AG08395 (cell line): ENCODE measurements around the gene EDAR.

ENCODE experiments used
- DNase-seq: peaks from one replicate; pipeline ENCODE4 v3.0.0; 2012; ENCODE audit warnings: mixed read lengths, low spot score

Gene EDAR

GRCh38 chr2:108988796-108989713, at the start of gene EDAR:
EDAR (minus strand) TSS chr2:108989220; CDS start chr2:108931014, 58,206 bp downstream.
- DNase-seq = no peak

GRCh38 chr2:109033171-109033570, 44.2 kb upstream of the EDAR start:
- no peak for DNase-seq

GRCh38 chr2:109032229-109032820, 43.3 kb upstream of the EDAR start:
- no peak for DNase-seq

GRCh38 chr2:109031476-109032228, 42.6 kb upstream of the EDAR start:
- peak; percentile 14 for DNase-seq

GRCh38 chr2:109030870-109031475, 42.0 kb upstream of the EDAR start:
- no peak for DNase-seq

- DNase-seq = no peak
Observed at GRCh38 chr2:109029490-109030201, 40.6 kb upstream of the EDAR start.

GRCh38 chr2:109028738-109029489, 39.9 kb upstream of the EDAR start:
- DNase-seq = no peak

- DNase-seq = no peak
Observed at GRCh38 chr2:109028277-109028676, 39.3 kb upstream of the EDAR start.

GRCh38 chr2:109027702-109028101, 38.7 kb upstream of the EDAR start:
- no peak for DNase-seq

GRCh38 chr2:109024477-109024876, 35.5 kb upstream of the EDAR start:
- DNase-seq = no peak

GRCh38 chr2:109021895-109022300, 32.9 kb upstream of the EDAR start:
- DNase-seq = no peak

GRCh38 chr2:109020217-109020637, 31.2 kb upstream of the EDAR start:
- peak; percentile 64 for DNase-seq

- no peak for DNase-seq
Observed at GRCh38 chr2:109018452-109018851, 29.4 kb upstream of the EDAR start.

- DNase-seq = no peak
Observed at GRCh38 chr2:109017017-109017416, 28.0 kb upstream of the EDAR start.

GRCh38 chr2:109016376-109016775, 27.4 kb upstream of the EDAR start:
- DNase-seq = no peak

GRCh38 chr2:109014476-109014875, 25.5 kb upstream of the EDAR start:
- DNase-seq = no peak

- no peak for DNase-seq
Observed at GRCh38 chr2:109013051-109013450, 24.0 kb upstream of the EDAR start.

- DNase-seq = peak; percentile 26
Observed at GRCh38 chr2:109009920-109010610, 21.0 kb upstream of the EDAR start.

- DNase-seq = no peak
Observed at GRCh38 chr2:109006971-109007370, 18.0 kb upstream of the EDAR start.

GRCh38 chr2:109005686-109006204, 16.7 kb upstream of the EDAR start:
- peak; percentile 33 for DNase-seq
